Peyer's patch (tissue), 4 donors: ENCODE results near the gene NCAM2.

ENCODE experiments used
- POLR2A ChIP-seq, 2 donors: fragments of 450-650 bp; IDR thresholded peaks; one replicate each; pipeline ENCODE4 v1.5.1; 2017; ENCODE audit warnings: antibody characterized with exemption in 2 of 2, mild to moderate bottlenecking in 2 of 2, moderate library complexity in 2 of 2
- TF ChIP-seq, protein P1 (sequence below), 6 experiments: fragments of 450-650 bp in 4 of 6; fragments of 200-600 bp in 2 of 6; sonication (generic) in 1 of 6; IDR thresholded peaks; one replicate each; pipeline ENCODE4 v1.5.1; 2017 to 2019; ENCODE audit warnings: antibody characterized with exemption in 6 of 6, mild to moderate bottlenecking in 3 of 6, moderate library complexity in 1 of 6

DNA sequence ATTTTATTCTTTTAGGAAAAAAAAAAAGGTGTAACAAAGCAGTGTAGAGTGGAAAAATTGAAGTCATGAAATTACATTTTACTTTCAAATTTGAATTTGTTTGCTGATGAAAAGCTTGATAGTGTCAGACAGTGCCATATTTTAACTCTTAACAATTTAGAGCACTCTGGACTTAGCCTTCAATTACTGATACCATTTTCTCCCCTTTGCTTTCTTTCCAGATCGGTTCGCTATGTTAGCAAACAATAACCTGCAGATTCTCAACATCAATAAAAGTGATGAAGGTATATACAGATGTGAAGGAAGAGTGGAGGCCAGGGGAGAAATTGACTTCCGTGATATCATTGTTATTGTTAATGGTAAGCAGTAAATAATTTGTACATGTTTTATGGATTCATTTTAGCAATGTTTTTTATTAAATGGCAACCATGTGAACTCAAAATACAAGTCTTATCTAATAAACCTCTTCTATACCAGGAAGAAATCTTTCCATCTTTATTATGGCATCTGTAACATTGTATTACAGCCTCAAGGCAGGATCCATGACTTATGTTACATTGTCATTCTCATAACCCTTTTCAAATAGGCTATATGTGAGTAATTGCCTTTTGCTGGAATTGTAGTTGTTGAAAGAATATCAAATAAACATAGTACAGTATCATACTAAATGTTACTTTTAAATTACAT, 293.8 kb downstream of the NCAM2 start:
- no peak for TF ChIP-seq POLR2A (IDR thresholded peaks at IDR 0.05)
- TF ChIP-seq, protein P1, sequence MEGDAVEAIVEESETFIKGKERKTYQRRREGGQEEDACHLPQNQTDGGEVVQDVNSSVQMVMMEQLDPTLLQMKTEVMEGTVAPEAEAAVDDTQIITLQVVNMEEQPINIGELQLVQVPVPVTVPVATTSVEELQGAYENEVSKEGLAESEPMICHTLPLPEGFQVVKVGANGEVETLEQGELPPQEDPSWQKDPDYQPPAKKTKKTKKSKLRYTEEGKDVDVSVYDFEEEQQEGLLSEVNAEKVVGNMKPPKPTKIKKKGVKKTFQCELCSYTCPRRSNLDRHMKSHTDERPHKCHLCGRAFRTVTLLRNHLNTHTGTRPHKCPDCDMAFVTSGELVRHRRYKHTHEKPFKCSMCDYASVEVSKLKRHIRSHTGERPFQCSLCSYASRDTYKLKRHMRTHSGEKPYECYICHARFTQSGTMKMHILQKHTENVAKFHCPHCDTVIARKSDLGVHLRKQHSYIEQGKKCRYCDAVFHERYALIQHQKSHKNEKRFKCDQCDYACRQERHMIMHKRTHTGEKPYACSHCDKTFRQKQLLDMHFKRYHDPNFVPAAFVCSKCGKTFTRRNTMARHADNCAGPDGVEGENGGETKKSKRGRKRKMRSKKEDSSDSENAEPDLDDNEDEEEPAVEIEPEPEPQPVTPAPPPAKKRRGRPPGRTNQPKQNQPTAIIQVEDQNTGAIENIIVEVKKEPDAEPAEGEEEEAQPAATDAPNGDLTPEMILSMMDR (IDR thresholded peaks at IDR 0.05) = no peak
